Activated CD4-positive, CD25-positive, alpha-beta regulatory T cell treated with anti-CD3 and anti-CD28 coated beads, Interleukin-2, amount 50 U/mL, for 16 hours (primary cell): ENCODE data around the gene KCNK7.
A peak's percentile ranks its signal among the peaks of the same experiment; 100 is the strongest.

Experiments used
- DNase-seq: peaks from one replicate; pipeline ENCODE4 v3.0.0-alpha.2; 2020; ENCODE audit warnings: low read depth, low spot score

Gene KCNK7

GRCh38 chr11:65627202-65627601 is 31.6 kb upstream of the KCNK7 start:
- DNase-seq: no peak

DNA sequence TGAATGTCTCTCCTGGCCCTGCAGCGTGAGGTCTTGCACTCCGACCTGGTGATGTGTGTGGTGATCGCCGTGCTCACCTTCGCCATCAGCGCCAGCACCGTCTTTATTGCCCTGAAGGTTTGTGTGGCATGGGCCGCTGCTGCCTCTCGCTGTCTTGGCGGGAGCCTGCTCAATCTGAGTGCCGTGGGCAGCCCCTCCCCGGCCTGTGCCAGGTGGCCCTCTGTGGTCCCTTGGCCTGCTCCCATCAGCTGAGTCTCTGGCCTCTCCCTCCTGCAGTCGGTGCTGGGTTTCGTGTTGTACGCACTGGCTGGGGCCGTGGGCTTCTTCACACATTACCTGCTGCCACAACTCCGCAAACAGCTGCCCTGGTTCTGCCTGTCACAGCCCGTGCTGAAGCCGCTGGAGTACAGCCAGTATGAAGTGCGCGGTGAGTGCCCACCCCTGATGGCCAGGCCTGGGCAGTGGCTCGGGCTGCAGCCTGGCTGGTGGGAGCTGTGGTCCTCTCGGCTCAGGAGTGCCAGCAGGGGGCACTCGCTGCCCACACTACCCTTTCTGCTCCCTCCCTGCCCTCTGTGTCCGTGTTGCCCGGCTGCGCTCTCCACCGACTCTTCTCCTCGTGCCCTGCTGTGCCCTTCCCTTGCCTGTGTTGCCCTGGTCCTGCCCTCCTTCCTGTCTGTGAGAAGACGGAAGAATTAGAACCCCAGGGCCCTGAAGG is 30.2 kb upstream of the KCNK7 start:
- no peak for DNase-seq

- DNase-seq: no peak
These were observed 29.5 kb upstream of the KCNK7 start for GRCh38 chr11:65624931-65625627.

DNA sequence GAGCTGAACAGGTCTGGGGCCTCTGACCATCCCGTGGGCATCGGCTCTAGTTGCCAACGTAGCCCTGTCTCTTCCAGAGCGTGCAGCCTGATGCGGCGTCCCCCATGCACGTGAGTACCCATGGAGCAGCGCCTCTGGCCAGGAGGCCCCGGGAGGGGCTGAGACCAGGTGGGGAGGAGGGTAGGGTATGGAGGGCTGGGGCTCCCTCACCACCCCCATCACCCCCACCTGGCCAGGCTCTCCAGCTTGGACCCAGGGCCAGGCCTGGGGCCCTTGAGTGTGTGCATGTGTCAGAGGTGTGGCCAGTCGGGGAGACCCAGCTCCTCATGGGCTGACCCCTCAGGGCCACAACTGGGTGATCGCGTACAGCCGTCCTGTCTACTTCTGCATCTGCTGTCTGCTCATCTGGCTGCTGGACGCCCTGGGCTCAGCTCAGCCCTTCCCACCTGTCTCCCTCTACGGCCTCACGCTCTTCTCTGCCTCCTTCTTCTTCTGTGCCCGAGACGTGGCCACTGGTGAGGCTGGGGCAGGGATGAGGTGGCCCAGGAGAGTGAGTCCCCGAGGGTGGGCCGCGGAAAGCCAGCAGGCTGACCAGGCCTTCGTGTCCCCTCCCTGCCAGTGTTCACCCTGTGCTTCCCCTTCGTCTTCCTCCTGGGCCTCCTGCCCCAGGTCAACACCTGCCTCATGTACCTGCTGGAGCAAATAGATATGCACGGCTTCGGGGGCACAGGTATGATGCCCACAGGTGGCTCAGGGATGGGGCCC is 28.4 kb upstream of the KCNK7 start:
- no peak for DNase-seq

DNA sequence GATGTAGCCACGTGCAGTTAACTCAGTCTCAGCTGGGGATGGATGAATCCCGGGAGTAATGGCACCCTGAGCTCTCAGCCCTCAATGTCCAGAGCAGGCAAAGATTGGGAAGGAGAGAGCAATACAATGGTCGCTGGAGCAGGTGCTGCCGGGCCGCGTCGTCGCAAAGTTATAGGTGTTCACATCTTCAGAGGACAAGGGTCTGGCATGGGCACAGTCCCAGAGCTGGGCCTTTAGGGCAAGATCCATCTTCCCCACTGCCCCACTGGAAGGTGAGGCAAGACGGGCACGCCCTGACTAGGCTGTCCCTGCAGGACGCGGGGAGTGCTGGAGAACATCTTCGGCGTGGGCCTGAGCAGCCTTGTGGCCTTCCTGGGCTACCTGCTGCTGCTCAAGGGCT is 27.6 kb upstream of the KCNK7 start:
- DNase-seq: no peak

- DNase-seq: no peak
These were observed 26.4 kb upstream of the KCNK7 start for GRCh38 chr11:65622011-65622410.

DNA sequence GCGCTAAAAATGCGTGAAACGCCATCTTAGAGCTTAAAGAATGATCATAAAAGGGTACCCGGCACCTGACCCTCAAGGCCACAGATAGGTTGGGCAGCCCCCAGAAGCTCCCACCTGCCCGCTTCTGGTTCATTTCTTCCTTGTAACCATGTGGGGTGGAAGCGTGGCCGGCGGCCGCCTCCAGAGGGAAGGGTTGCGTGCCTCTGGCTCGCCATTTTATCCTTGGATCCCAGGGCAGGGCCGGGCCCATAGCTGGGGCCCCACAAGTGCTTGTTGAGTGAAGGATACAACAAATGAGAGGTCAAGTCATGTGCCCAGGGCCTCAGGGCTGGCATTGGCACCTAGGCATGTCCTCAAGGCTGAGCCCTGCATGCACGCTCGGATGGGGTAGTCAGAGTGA is 25.9 kb upstream of the KCNK7 start:
- DNase-seq: no peak

DNA sequence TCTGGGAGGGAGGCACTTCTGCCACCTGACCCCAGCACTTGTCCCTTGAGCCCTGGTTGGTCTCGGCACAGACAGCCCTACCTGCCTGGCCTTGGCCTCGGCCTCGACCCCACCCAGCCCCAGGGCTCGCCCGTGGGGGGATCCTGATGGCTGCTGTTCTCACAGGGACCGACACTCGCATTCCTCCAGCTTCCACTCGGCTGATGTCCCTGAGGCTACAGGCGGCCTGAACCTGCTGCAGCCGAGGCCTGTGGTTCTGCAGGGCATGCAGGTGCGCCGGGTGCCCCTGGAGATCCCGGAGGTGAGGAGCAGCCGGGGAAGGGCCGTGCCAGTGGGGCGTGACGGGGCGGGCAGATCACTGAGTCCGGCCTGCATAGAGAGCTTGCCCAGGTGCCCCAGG is 25.1 kb upstream of the KCNK7 start:
- DNase-seq: no peak

- no peak for DNase-seq
These were observed 23.8 kb upstream of the KCNK7 start for GRCh38 chr11:65619281-65619928.

DNA sequence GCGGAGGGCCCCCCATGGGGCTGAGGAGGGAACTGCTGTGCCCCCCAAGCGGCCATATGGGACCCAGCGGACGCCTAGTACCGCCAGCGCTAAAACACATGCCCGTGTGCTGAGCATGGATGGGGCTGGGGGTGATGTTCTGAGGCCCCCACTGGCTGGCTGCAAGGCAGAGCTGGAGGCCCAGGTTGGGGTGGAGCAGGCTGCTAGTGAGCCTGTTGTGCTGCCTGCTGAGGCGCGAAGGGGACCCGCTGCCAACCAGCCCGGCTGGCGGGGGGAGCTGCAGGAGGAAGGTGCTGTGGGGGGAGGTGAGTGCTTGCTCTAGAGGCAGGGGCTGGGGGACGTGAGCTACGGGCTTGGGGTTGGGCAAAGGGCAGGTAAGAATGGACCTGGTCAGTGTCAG is 23.2 kb upstream of the KCNK7 start:
- DNase-seq: no peak

DNA sequence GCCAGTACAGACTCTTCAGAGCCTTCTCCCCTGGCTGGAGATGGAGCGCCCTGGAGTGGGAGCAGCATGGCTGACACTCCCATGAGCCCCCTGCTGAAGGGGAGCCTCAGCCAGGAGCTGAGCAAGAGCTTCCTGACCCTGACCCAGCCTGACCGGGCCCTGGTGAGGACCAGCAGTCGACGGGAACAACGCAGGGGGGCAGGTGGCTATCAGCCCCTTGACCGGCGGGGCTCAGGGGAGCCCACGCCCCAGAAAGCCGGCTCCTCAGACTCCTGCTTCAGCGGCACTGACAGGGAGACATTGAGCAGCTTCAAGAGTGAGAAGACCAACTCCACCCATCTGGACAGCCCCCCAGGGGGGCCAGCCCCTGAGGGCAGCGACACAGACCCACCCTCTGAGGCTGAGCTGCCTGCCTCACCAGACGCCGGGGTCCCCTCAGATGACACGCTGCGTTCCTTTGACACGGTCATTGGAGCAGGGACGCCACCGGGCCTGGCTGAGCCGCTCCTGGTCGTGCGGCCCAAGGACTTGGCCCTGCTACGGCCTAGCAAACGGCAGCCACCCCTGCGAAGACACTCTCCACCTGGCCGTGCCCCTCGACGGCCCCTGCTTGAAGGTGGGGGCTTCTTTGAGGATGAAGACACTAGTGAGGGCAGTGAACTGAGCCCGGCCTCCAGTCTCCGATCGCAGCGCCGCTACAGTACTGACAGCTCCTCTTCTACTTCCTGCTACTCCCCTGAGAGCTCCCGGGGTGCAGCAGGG is 22.6 kb upstream of the KCNK7 start:
- DNase-seq: no peak

- no peak for DNase-seq
These were observed 21.7 kb upstream of the KCNK7 start for GRCh38 chr11:65617136-65617850.

- no peak for DNase-seq
These were observed 21.0 kb upstream of the KCNK7 start for GRCh38 chr11:65616575-65617001.

- no peak for DNase-seq
These were observed 20.5 kb upstream of the KCNK7 start for GRCh38 chr11:65615950-65616574.

DNA sequence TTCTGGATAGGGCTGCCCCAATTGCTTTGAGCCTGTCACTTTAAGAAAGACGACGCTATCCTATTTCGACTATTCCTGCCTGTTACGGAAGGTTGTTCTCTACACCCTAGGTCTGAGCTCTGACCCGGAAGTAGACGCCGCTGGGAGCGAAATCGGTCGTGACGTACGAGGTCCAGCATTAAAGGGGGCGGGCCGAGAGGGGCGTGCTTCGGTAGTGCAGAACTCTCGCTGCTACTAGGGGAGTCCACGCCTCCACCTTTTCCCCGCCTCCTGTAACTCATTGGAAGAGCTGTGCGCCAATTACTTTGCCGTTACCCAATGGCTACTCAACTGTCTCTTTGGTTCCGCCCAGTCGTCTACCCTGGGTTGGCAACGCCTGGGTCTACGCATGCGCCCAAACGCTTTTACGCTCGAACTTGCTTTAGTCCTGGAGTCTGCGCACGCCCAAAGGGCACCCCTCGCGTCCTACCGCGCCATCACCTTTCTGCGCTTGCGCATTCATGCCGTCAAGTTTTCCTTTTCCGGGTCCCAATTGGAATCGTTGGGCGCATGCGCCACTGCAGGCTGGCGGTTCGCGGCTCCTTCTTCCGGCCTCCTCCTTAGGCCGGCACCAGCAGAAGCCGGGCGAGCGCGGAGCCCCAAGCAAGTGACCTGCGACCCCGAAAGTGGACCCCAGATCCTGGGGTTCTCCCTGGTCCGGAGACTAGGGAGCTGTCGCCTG is 19.8 kb upstream of the KCNK7 start, which contains the start of gene PCNX3:
PCNX3 (plus strand) TSS at position 548 of the 721 bp plus-strand sequence. CDS start 536 bp downstream, outside the sequence.
- DNase-seq: peak; percentile 100

GRCh38 chr11:65613091-65613928 is 17.7 kb upstream of the KCNK7 start:
- no peak for DNase-seq

GRCh38 chr11:65612691-65613090 is 17.1 kb upstream of the KCNK7 start:
- no peak for DNase-seq
